K562 (cell line): Measurements from ENCODE around the gene C14orf180. TPM values are rescaled to one million over a fixed set of nuclear protein-coding genes. Genes with fewer than 3 reads are reported as not detected.

Experiments used
- ATAC-seq: fragments of 200-7000 bp; cut with Tn5 transposase; 3 replicates; pipeline ENCODE4 v1.9.1; 2020; ENCODE audit warnings: moderate library complexity
- BruUV-seq: library from RNA; stranded (reverse); fragments of 400-500 nt; replicated peaks from 2 replicates; lab custom pipeline; 2021; lab: Mats Ljungman, UMichigan
- CTCF ChIA-PET: fragments of 300-600 bp; formaldehyde crosslinking; extraction: SDS; loops from one replicate; lab custom pipeline; 2021; ENCODE audit warnings: low intra/inter-chr PET ratio; lab: Yijun Ruan, JAX
- POLR2A ChIA-PET: fragments of 300-600, 350-650 bp; sonication (Branson Sonifier 250); formaldehyde crosslinking; extraction: SDS; loops from one replicate; lab custom pipeline; 2021; ENCODE audit warnings: antibody characterized with exemption, inconsistent platforms; lab: Yijun Ruan, JAX
- DNase-seq, 4 experiments: peaks; one replicate each; pipeline versions ENCODE4 v3.0.0 to v3.0.0-alpha.2; 2011 to 2018; ENCODE audit warnings: low spot score in 3 of 4, mixed read lengths in 3 of 4; ENCODE audit errors: extremely low read depth in 1 of 4
- FAIRE-seq: peaks from 2 replicates; lab custom pipeline; 2011; peaks lifted over from hg19 to GRCh38; lab: Jason Lieb, UNC
- H2AFZ ChIP-seq: 2 replicates; pipeline ENCODE4 v1.6.0; 2011; ENCODE audit warnings: low read depth, low read length, control low read depth, inconsistent platforms
- H3K27ac ChIP-seq: fragments of 200-600 bp; 3 replicates; pipeline ENCODE4 v1.8.0; 2011; ENCODE audit warnings: low read depth, mild to moderate bottlenecking, control low read depth, inconsistent platforms, low read length, moderate library complexity, mixed read lengths; ENCODE audit errors: extremely low read depth
- H3K27me3 ChIP-seq, 2 experiments: fragments of 300-600 bp in 1 of 2; 2 replicates in 1 of 2; 3 replicates in 1 of 2; pipeline versions ENCODE4 v1.6.0 to v1.8.0; 2011; ENCODE audit warnings: inconsistent platforms in 2 of 2, low read length in 2 of 2, mild to moderate bottlenecking in 1 of 2, mixed read lengths in 1 of 2, moderate library complexity in 1 of 2; ENCODE audit not compliant: control insufficient read depth in 2 of 2, insufficient read depth in 2 of 2
- H3K36me3 ChIP-seq: fragments of 300-600 bp; 3 replicates; pipeline ENCODE4 v1.8.0; 2011; ENCODE audit warnings: mild to moderate bottlenecking, low read length, inconsistent platforms; ENCODE audit not compliant: control insufficient read depth, insufficient read depth
- H3K4me1 ChIP-seq, 2 experiments: fragments of 200-600 bp in 1 of 2; replicated peaks in 1 of 2; 2 replicates in 1 of 2; 3 replicates in 1 of 2; pipeline versions ENCODE4 v1.5.1 to v1.8.0; 2011; ENCODE audit warnings: inconsistent platforms in 2 of 2, low read length in 2 of 2, mild to moderate bottlenecking in 1 of 2, mixed read lengths in 1 of 2, moderate library complexity in 1 of 2; ENCODE audit not compliant: control insufficient read depth in 2 of 2, insufficient read depth in 2 of 2
- H3K4me2 ChIP-seq: 2 replicates; pipeline ENCODE4 v1.6.1; 2011; ENCODE audit warnings: low read length, control low read depth, inconsistent platforms, mixed read lengths; ENCODE audit not compliant: insufficient read depth
- H3K4me3 ChIP-seq: fragments of 200-600 bp; sonication (generic), shearing (Covaris generic); 2 replicates; pipeline ENCODE4 v1.5.1; 2016; ENCODE audit warnings: control low read depth, inconsistent platforms
- H3K79me2 ChIP-seq: fragments of 200-600 bp; 3 replicates; pipeline ENCODE4 v1.8.0; 2011; ENCODE audit warnings: low read length, inconsistent platforms; ENCODE audit not compliant: control insufficient read depth, insufficient read depth
- H3K9ac ChIP-seq, 2 experiments: 2 replicates each; pipeline versions ENCODE4 v1.6.0 to v1.6.1; 2011; ENCODE audit warnings: low read depth in 2 of 2, low read length in 2 of 2, control low read depth in 1 of 2, inconsistent platforms in 1 of 2, mild to moderate bottlenecking in 1 of 2, mixed read lengths in 1 of 2; ENCODE audit not compliant: insufficient read depth in 1 of 2
- H3K9me1 ChIP-seq: one replicate; pipeline ENCODE4 v1.6.0; 2011; ENCODE audit warnings: inconsistent platforms, mild to moderate bottlenecking, low read length, moderate library complexity; ENCODE audit not compliant: control insufficient read depth, insufficient read depth
- H3K9me3 ChIP-seq: replicated peaks from 2 replicates; pipeline ENCODE4 v1.5.1; 2011; ENCODE audit warnings: low read depth, low read length, inconsistent platforms; ENCODE audit not compliant: control insufficient read depth, insufficient read depth
- H4K20me1 ChIP-seq: replicated peaks from 2 replicates; pipeline ENCODE4 v1.6.1; 2011; ENCODE audit warnings: low read length, inconsistent platforms, mixed read lengths; ENCODE audit not compliant: control insufficient read depth, insufficient read depth
- PHF21A ChIP-seq: fragments of 450-650 bp; IDR thresholded peaks from 2 replicates; pipeline ENCODE4 v1.6.1; 2017; ENCODE audit warnings: low read depth, borderline replicate concordance
- PYGO2 ChIP-seq: fragments of 450-650 bp; IDR thresholded peaks from 2 replicates; pipeline ENCODE4 v1.6.1; 2016; ENCODE audit warnings: mild to moderate bottlenecking, missing genetic modification characterization, moderate library complexity, missing compliant biosample characterization
- SRF ChIP-seq, 2 experiments: fragments of 250-450, 450-650 bp in 1 of 2; sonication (Bioruptor Pico) in 1 of 2; sonication (generic) in 1 of 2; formaldehyde crosslinking; IDR thresholded peaks; 2 replicates each; pipeline versions ENCODE4 v1.5.0 to v1.5.1; 2020 to 2022; ENCODE audit warnings: mild to moderate bottlenecking in 1 of 2, missing genetic modification reagents in 1 of 2
- TEAD4 ChIP-seq, 2 experiments: sonication (generic) in 1 of 2; formaldehyde crosslinking in 1 of 2; IDR thresholded peaks; 2 replicates each; pipeline versions ENCODE4 v1.6.1 to v1.8.0; 2012 to 2022; ENCODE audit warnings: borderline replicate concordance in 1 of 2, inconsistent platforms in 1 of 2, low read length in 1 of 2, mild to moderate bottlenecking in 1 of 2, missing genetic modification reagents in 1 of 2
- XRCC5 ChIP-seq: fragments of 200-400 bp; formaldehyde crosslinking; IDR thresholded peaks from 2 replicates; pipeline ENCODE4 v1.6.1; 2017; ENCODE audit warnings: low read depth, mild to moderate bottlenecking, low read length
- WGBS: fragments of 100-300 bp; shearing (Covaris generic); methylation state at CpG from one replicate; pipeline ENCODE4 v1.1.6; 2016; ENCODE audit warnings: low coverage, mixed read lengths; ENCODE audit not compliant: insufficient coverage; ENCODE audit errors: missing lambda C conversion rate; 5-methylcytosine and 5-hydroxymethylcytosine counted together
- in situ Hi-C: fragments of 300-500 bp; cut with MboI; formaldehyde crosslinking; loops from 4 replicates; pipeline ENCODE4 v1.15.0; 2018; ENCODE audit warnings: inconsistent platforms, mixed read lengths
- intact Hi-C: fragments of 100-400 bp; cut with micrococcal nuclease; formaldehyde crosslinking; loops from 2 replicates; pipeline ENCODE4 v1.14.2; 2022
- polyA plus RNA-seq, 8 experiments: library from polyadenylated mRNA; depleted of rRNA in 4 of 8; stranded (reverse) in 5 of 8; unstranded in 3 of 8; fragments of >200 nt; fragmentation: Nextera tagmentation in 2 of 8; fragmentation: Illumina TruSeq in 1 of 8; extraction: Ambion mirVana in 2 of 8; extraction: Trizol in 1 of 8; gene quantifications; 2 replicates each; pipeline versions ENCODE4 v1.2.1 to v1.2.3, GENCODE V29; 2011 to 2014; ENCODE audit warnings: inconsistent platforms in 1 of 8, missing spikeins in 1 of 8
- total RNA-seq, 7 experiments: library from RNA; depleted of rRNA in 6 of 7; stranded (reverse); fragments of >200 nt in 6 of 7; fragmentation: Illumina TruSeq in 2 of 7; extraction: Trizol in 2 of 7; gene quantifications; 2 replicates each; pipeline versions ENCODE4 v1.2.1 to v1.2.3, GENCODE V29; 2011 to 2021; ENCODE audit warnings: low replicate concordance in 1 of 7

The C14orf180 gene
- total and polyA plus RNA-seq, 9 of the 15 experiments (the other 6 are each of a cell fraction or from before 2014, with no cell fraction given), result not detected

GRCh38 chr14:104569435-104569834, 10.1 kb upstream of the C14orf180 start:
- no peak overlapping the region for H3K9ac ChIP-seq
- H3K36me3 ChIP-seq, result no peaks in the 10 kb centered on the region
- H3K27ac ChIP-seq, result no peak overlapping the region
- in situ Hi-C loops, result no loop called here
- ATAC-seq (no peak), DNase-seq (no peak), FAIRE-seq (no peak)
- peaks cover 0 to 51% of the 10 kb centered on the region in 2 experiments; a peak in 3 of 5 replicates for H3K27me3 ChIP-seq
- peaks cover 0 to 46% of the 10 kb centered on the region in 2 experiments; a peak in 4 of 5 replicates for H3K4me1 ChIP-seq
- H4K20me1 ChIP-seq, result no peaks in the 10 kb centered on the region; the same call in none of the 2 replicates
- H3K9me3 ChIP-seq, result no peaks in the 10 kb centered on the region
- WGBS, result 5% methylated on average over 10 of the region's 10 CpGs
- TF ChIP-seq XRCC5, result no peak
- TF ChIP-seq TEAD4 (IDR thresholded peaks at IDR 0.05; ENCODE audit: low read length), result no peak
- TF ChIP-seq TEAD4 (CRISPR knock-in tag; IDR thresholded peaks at IDR 0.05; ENCODE audit: borderline replicate concordance), result no peak
- TF ChIP-seq PHF21A, result no peak
- TF ChIP-seq PYGO2 (tag), result no peak
- no peak for TF ChIP-seq SRF (CRISPR knock-in tag; IDR thresholded peaks at IDR 0.05)
- ChIA-PET CTCF (no interaction called here), POLR2A (interaction anchor here (0.7 to 1.3 kb wide), 2 partner anchors 9 to 12 kb away, joined by 3 read pairs; no protein-coding TSS in a partner anchor)
- no peak overlapping the region for H3K4me3 ChIP-seq
- no peaks in the 10 kb centered on the region for H3K79me2 ChIP-seq
- no peak overlapping the region for H2AFZ ChIP-seq
- BruUV-seq, result no TSS peak
- no peaks in the 10 kb centered on the region for H3K9me1 ChIP-seq
- intact Hi-C loops, result loop anchor here (10.0 kb wide), 1 partner anchor 55 kb away; no protein-coding TSS in a partner anchor
- H3K4me2 ChIP-seq, result no peak overlapping the region
